DMS53 treated with DMSO at 0.1 percent for 48 hours (cell line): ENCODE results near the gene SHISA8.

Experiments
- DNase-seq: peaks from one replicate; lab custom pipeline; 2025; ENCODE audit not compliant: unreplicated experiment; lab: John Stamatoyannopoulos, UW

The SHISA8 gene

DNA sequence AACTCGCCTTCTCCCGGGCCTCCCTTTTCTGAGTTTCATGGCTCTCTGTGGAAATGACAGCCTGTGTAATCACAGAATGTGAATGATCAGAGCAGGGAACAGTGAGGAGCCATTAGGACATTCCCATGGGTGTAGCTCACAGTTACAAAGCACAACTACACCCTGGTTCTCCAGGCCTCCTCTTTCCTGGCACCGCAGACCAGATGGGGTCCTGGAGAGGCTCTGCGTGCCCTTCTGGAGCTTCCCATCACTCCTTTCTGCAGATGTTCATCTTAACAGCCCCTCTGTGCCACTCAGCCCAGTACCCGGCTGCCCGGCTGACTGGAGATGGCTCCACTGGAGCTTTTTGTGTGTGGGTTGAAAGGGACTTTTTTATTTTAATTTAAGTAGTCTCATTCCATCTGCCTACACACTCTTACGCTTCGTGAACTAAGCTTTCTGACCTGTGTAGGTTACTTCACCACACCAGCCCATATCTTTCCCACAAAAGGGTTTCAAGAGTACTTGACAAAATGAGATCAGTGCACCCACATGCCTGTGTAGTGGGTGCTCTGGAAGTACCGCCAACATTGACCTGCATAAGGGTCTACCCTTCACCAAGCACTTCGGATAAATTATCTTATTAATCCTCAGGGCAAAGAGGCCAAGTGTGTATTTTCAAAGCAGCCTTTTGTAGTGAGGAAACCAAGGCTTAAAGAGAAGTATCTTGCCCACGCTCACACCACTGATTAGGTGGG, 52.2 kb downstream of the SHISA8 start:
- no peak for DNase-seq

DNA sequence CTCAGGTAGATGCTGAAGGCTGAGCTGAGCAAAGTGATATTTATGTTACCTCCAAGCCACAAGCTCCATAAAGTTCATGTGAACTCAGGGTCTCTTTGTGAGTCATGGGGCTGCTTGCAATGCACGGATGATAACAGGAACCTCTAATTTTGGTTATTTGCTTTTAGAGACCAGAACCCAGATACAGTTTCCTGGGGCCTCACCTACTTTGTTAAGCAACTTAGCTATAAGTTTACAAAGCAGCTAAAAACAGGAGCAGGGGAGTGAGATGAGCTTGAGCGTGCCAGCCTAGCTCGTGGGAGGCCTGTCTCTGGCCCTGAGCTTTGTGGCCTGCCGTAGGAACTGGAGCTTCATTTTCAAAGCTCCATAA, 52.7 kb downstream of the SHISA8 start:
- no peak for DNase-seq
